DOHH2 (cell line): ENCODE results near the gene IGSF6.
"Not testable (repeated sequence)": the region's sequence is repeated elsewhere in the genome, so short reads cannot be mapped to it uniquely, and the experiment has no call there.

Source experiments
- H3F3A ChIP-seq: fragments of 200-600 bp; sonication (generic), shearing (Covaris generic); 2 replicates; pipeline ENCODE4 v1.6.0; 2016; ENCODE audit warnings: antibody characterized with exemption, mild to moderate bottlenecking; ENCODE audit not compliant: control insufficient read depth, insufficient read depth
- H3K27ac ChIP-seq: fragments of 200-600 bp; sonication (generic); 2 replicates; pipeline ENCODE4 v1.5.1; 2014; ENCODE audit warnings: low read depth, mild to moderate bottlenecking, low read length, moderate library complexity
- H3K27me3 ChIP-seq: fragments of 200-600 bp; sonication (generic); 2 replicates; pipeline ENCODE4 v1.6.1; 2014; ENCODE audit warnings: mild to moderate bottlenecking, low read length, mixed read lengths; ENCODE audit not compliant: control insufficient read depth
- H3K36me3 ChIP-seq: fragments of 200-600 bp; sonication (generic); 2 replicates; pipeline ENCODE4 v1.6.1; 2014; ENCODE audit warnings: mild to moderate bottlenecking, low read length, moderate library complexity, mixed read lengths; ENCODE audit not compliant: control insufficient read depth
- H3K4me1 ChIP-seq: fragments of 200-600 bp; sonication (generic); 2 replicates; pipeline ENCODE4 v1.6.1; 2014; ENCODE audit warnings: mild to moderate bottlenecking, low read length, mixed read lengths; ENCODE audit not compliant: control insufficient read depth
- H3K4me2 ChIP-seq: fragments of 200-600 bp; sonication (generic); 2 replicates; pipeline ENCODE4 v1.6.0; 2014; ENCODE audit warnings: mild to moderate bottlenecking, low read length, moderate library complexity
- H3K4me3 ChIP-seq: fragments of 200-600 bp; sonication (generic); 2 replicates; pipeline ENCODE4 v1.5.1; 2014; ENCODE audit warnings: mild to moderate bottlenecking, low read length, mixed read lengths
- H3K79me2 ChIP-seq: fragments of 200-600 bp; sonication (generic); 2 replicates; pipeline ENCODE4 v1.6.1; 2014; ENCODE audit warnings: mild to moderate bottlenecking, low read length, mixed read lengths; ENCODE audit not compliant: control insufficient read depth
- H3K9me2 ChIP-seq: fragments of 200-600 bp; sonication (generic); replicated peaks from 2 replicates; pipeline ENCODE4 v1.6.1; 2014; ENCODE audit warnings: mild to moderate bottlenecking, low read length, mixed read lengths; ENCODE audit not compliant: control insufficient read depth
- H3K9me3 ChIP-seq: fragments of 200-600 bp; sonication (generic); 2 replicates; pipeline ENCODE4 v1.6.1; 2014; ENCODE audit warnings: antibody characterized with exemption, low read length, mixed read lengths; ENCODE audit not compliant: control insufficient read depth, insufficient read depth
- H4K20me1 ChIP-seq: fragments of 200-600 bp; sonication (generic); 2 replicates; pipeline ENCODE4 v1.6.0; 2014; ENCODE audit warnings: low read depth, mild to moderate bottlenecking, antibody characterized with exemption, low read length, moderate library complexity; ENCODE audit not compliant: control insufficient read depth, insufficient read depth
- CTCF ChIP-seq: fragments of 200-600 bp; sonication (generic); IDR thresholded peaks from one replicate; pipeline ENCODE4 v1.5.1; 2014; ENCODE audit warnings: antibody characterized with exemption, mild to moderate bottlenecking, low read depth, low read length; ENCODE audit not compliant: poor library complexity, severe bottlenecking
- EZH2phosphoT487 ChIP-seq: fragments of 200-600 bp; sonication (generic); IDR thresholded peaks from 2 replicates; pipeline ENCODE4 v1.6.1; 2017; ENCODE audit warnings: borderline replicate concordance, mild to moderate bottlenecking, antibody characterized with exemption, low read length, moderate library complexity, mixed read lengths

The IGSF6 gene

GRCh38 chr16:21685034-21685455, 32.6 kb upstream of the IGSF6 start:
- no peaks in the 10 kb centered on the region for H3K9me3 ChIP-seq
- no peaks in the 10 kb centered on the region for H4K20me1 ChIP-seq
- no peak for TF ChIP-seq EZH2phosphoT487
- TF ChIP-seq CTCF = no peak
- no peaks in the 10 kb centered on the region for H3F3A ChIP-seq
- peaks cover 6% of the 10 kb centered on the region for H3K4me1 ChIP-seq
- H3K27me3 ChIP-seq = peaks cover 7% of the 10 kb centered on the region
- H3K27ac ChIP-seq = no peak overlapping the region
- H3K9me2 ChIP-seq = no peaks in the 10 kb centered on the region
- H3K79me2 ChIP-seq = no peaks in the 10 kb centered on the region
- no peak overlapping the region for H3K4me2 ChIP-seq
- H3K36me3 ChIP-seq = no peaks in the 10 kb centered on the region
- no peak overlapping the region for H3K4me3 ChIP-seq

DNA sequence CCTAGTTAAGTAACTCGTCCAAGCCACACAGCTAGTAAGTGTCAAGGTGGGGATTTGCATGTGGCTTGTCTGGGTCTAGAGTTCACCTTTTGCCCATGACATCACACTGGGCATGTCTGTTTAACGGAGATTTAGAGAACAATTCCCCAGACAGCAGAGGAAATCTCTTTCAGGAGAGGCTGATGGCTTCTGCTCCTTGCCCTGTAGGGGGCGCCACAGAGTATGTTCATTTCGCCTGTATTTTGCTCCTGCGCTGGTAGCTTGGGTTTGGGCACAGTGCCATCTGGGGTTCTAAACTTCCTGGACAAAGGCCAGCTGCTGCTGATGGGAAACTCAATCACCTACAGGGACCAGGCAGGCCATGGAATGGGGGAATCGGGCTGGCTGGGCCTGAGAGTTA, 31.8 kb upstream of the IGSF6 start:
- Histone ChIP-seq H3K27me3 (peaks cover 7% of the 10 kb centered on the region), H3F3A (no peaks in the 10 kb centered on the region), H3K9me3 (no peaks in the 10 kb centered on the region), H3K9me2 (no peaks in the 10 kb centered on the region), H3K27ac (no peak overlapping the region), H3K4me2 (no peak overlapping the region), H4K20me1 (no peaks in the 10 kb centered on the region), H3K4me3 (no peak overlapping the region), H3K36me3 (no peaks in the 10 kb centered on the region), H3K4me1 (peaks cover 6% of the 10 kb centered on the region), H3K79me2 (no peaks in the 10 kb centered on the region)
- TF ChIP-seq EZH2phosphoT487 (no peak), CTCF (peak; percentile 96)

GRCh38 chr16:21683184-21683583, 30.8 kb upstream of the IGSF6 start:
- no peaks in the 10 kb centered on the region for H3F3A ChIP-seq
- H3K4me3 ChIP-seq = no peak overlapping the region
- no peaks in the 10 kb centered on the region for H3K79me2 ChIP-seq
- H3K36me3 ChIP-seq = no peaks in the 10 kb centered on the region
- no peaks in the 10 kb centered on the region for H3K27me3 ChIP-seq
- H3K9me2 ChIP-seq = no peaks in the 10 kb centered on the region
- no peak overlapping the region for H3K4me2 ChIP-seq
- TF ChIP-seq CTCF (no peak), EZH2phosphoT487 (no peak)
- no peaks in the 10 kb centered on the region for H4K20me1 ChIP-seq
- H3K9me3 ChIP-seq = no peaks in the 10 kb centered on the region
- H3K4me1 ChIP-seq = peaks cover 6% of the 10 kb centered on the region
- H3K27ac ChIP-seq = no peak overlapping the region

DNA sequence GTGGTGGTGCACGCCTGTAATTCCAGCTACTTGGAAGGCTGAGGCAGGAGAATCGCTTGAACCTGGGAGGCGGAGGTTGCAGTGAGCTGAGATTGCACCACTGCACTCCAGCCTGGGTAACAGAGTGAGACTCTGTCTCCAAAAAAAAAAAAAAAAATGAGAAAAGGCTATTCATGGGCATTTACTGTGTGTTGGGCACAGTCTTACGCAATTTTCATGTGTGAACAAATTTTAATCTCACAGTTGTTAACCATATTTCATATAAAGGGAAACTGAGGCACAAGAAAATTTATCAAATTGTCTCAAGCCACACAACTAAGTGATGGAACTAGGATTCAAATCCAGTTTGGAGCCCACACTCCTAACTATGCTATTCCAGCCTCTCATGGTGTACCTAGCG, 28.3 kb upstream of the IGSF6 start:
- not testable (repeated sequence) for H3K4me1 ChIP-seq, H3K27me3 ChIP-seq, H3K4me2 ChIP-seq, H3K36me3 ChIP-seq, H3K4me3 ChIP-seq, H3K9me3 ChIP-seq, H3K27ac ChIP-seq, H3K9me2 ChIP-seq, H3F3A ChIP-seq, H4K20me1 ChIP-seq, H3K79me2 ChIP-seq

- H3K4me1 ChIP-seq, H3K4me3 ChIP-seq, H4K20me1 ChIP-seq, H3K27ac ChIP-seq, H3K79me2 ChIP-seq, H3K4me2 ChIP-seq, H3F3A ChIP-seq, H3K36me3 ChIP-seq, H3K9me3 ChIP-seq, H3K9me2 ChIP-seq: not testable (repeated sequence)
- H3K27me3 ChIP-seq = peaks cover 12% of the 10 kb centered on the region
Observed at GRCh38 chr16:21674456-21674855, 22.0 kb upstream of the IGSF6 start.
